ENCODE measurements around the gene LARP1B. TPM values are rescaled to one million over a fixed set of nuclear protein-coding genes. Genes with fewer than 3 reads are reported as not detected.
"Not testable (repeated sequence)": the region's sequence is repeated elsewhere in the genome, so short reads cannot be mapped to it uniquely, and the experiment has no call there.

LARP1B gene
- total RNA-seq, 1 donor from 2014 or later: 8.6 TPM

DNA sequence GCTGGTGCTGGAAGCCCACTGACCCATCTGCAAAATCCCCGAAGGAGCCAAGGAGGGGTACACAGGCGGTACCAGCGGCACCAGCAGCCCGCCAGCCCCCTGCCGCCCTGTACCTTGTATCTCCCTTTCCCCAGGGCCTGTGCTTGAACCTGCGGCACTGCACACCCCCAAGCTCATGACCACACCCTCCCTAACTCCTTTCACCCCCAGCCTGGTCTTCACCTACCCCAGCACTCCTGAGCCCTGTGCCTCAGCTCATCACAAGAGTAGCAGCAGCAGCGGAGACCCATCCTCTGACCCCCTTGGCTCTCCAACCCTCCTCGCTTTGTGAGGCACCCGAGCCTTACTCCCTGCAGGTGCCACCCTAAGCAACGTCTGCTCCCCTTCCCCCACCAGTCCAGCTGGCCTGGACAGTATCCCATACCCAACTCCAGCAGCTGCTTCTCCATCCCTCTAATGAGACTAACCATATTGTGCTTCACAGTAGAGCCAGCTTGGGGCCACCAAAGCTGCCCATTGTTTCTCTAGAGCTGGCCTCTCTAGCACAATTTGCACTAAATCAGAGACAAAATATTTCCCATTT, 94.9 kb downstream of the LARP1B start:
- no peaks in the 10 kb centered on the region for H3K27me3 ChIP-seq
- no peaks in the 10 kb centered on the region for H3K9me3 ChIP-seq
- H3K36me3 ChIP-seq: peaks cover 3 to 8% of the 10 kb centered on the region in 2 donors
- intact Hi-C loops (cut with DNase I): no loop called here
- no peaks in the 10 kb centered on the region for H3K4me1 ChIP-seq
- no peak overlapping the region for H3K27ac ChIP-seq
- no peak overlapping the region for H3K4me3 ChIP-seq
- TF ChIP-seq, protein P1, sequence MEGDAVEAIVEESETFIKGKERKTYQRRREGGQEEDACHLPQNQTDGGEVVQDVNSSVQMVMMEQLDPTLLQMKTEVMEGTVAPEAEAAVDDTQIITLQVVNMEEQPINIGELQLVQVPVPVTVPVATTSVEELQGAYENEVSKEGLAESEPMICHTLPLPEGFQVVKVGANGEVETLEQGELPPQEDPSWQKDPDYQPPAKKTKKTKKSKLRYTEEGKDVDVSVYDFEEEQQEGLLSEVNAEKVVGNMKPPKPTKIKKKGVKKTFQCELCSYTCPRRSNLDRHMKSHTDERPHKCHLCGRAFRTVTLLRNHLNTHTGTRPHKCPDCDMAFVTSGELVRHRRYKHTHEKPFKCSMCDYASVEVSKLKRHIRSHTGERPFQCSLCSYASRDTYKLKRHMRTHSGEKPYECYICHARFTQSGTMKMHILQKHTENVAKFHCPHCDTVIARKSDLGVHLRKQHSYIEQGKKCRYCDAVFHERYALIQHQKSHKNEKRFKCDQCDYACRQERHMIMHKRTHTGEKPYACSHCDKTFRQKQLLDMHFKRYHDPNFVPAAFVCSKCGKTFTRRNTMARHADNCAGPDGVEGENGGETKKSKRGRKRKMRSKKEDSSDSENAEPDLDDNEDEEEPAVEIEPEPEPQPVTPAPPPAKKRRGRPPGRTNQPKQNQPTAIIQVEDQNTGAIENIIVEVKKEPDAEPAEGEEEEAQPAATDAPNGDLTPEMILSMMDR (IDR thresholded peaks at IDR 0.05): no peak
- DNase-seq (ENCODE audit: low spot score in 2 of 2): no peak

DNA sequence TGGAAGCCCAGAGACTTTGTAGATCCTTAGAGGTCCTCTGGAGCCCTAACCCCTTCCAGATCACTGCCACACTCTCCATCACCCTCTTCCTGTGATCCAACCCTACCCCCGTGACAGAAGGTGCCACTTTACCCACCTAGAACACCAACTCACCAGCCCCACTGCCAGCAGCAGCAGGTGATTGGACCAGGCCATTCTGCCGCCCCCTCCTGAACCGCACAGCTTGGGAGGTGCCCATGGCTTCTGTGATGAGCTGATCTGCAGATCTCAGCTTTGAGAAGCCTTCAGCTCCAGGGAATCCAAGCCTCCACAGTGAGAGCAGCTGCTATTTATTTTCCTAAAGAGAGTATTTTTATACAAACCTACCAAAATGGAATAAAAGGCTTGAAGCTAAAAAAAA, 95.4 kb downstream of the LARP1B start:
- intact Hi-C loops (cut with DNase I); DNase-seq (ENCODE audit: low spot score in 2 of 2); H3K4me1 ChIP-seq; H3K36me3 ChIP-seq; H3K9me3 ChIP-seq; H3K4me3 ChIP-seq; H3K27me3 ChIP-seq; H3K27ac ChIP-seq: not testable (repeated sequence)

DNA sequence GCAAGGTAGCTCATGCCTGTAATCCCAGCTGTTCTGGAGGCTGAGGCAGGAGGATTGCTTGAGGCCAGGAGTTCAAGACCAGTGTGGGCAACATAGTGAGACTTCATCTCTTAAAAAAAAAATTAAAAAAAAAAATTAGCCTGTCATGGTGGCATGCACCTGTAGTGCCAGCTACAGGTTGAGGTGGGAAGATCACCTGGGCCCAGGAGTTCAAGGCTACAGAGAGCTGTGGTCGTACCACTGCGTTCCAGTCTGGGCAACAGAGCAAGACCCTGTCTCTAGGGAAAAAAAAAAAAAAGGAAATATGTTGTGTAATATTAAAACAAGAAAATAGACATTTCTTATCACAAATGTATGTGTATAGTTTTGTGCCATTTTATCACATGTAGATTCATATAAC, 97.8 kb downstream of the LARP1B start:
- Histone ChIP-seq H3K9me3 (no peaks in the 10 kb centered on the region), H3K4me1 (peaks cover 0 to 6% of the 10 kb centered on the region in 2 donors), H3K27me3 (no peaks in the 10 kb centered on the region), H3K4me3 (no peak overlapping the region), H3K27ac (no peak overlapping the region), H3K36me3 (peaks cover 3 to 8% of the 10 kb centered on the region in 2 donors)
- TF ChIP-seq, protein P1 (IDR thresholded peaks at IDR 0.05): no peak
- DNase-seq (ENCODE audit: low spot score in 2 of 2): no peak
- intact Hi-C loops (cut with DNase I): no loop called here

DNA sequence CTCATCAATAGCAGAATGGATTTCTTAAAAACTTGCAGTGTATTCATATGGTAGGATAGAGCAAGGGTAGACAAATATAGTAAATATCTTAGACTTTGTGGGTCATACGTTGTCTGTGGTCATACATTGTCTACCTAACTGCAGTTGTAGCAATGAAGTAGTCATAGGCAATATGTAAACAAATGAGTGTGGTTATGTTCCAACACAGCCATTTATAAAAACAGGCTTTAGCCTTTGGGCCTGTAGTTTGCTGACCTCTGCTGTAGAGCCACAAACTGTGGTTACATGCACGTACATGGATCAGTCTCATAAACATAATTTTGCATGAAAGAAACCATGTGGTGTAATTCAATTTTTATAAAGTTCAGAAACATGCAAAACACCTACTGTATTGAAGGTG, 98.9 kb downstream of the LARP1B start:
- DNase-seq (ENCODE audit: low spot score in 2 of 2): no peak
- H3K9me3 ChIP-seq: no peaks in the 10 kb centered on the region
- intact Hi-C loops (cut with DNase I): no loop called here
- H3K36me3 ChIP-seq: peaks cover 3 to 8% of the 10 kb centered on the region in 2 donors
- H3K4me1 ChIP-seq: peaks cover 0 to 6% of the 10 kb centered on the region in 2 donors
- H3K27ac ChIP-seq: no peak overlapping the region
- H3K27me3 ChIP-seq: no peaks in the 10 kb centered on the region
- H3K4me3 ChIP-seq: no peak overlapping the region
- TF ChIP-seq, protein P1 (IDR thresholded peaks at IDR 0.05): no peak

DNA sequence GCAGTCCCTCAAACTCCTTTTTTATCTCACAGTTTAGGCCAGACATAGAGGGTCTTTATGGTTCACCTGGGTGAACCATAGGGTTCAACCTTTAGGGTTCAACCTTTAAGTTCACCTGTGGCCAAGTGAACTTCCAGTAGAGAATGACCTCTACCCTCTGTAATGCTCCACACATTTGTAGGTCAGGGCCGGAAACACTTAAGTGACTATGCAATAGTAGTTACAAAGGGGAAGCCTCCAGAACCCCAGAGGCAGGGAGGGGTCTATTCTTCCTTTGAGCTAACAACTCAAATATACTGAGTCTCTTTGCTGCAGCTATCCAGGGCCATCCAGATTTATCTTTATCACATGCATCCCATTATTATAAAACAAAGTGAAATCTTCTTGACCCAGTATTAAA, 100.0 kb downstream of the LARP1B start:
- H3K4me3 ChIP-seq: no peak overlapping the region
- intact Hi-C loops (cut with DNase I): no loop called here
- no peaks in the 10 kb centered on the region for H3K36me3 ChIP-seq
- TF ChIP-seq, protein P1 (IDR thresholded peaks at IDR 0.05): no peak
- no peaks in the 10 kb centered on the region for H3K9me3 ChIP-seq
- H3K4me1 ChIP-seq: peaks cover 0 to 6% of the 10 kb centered on the region in 2 donors
- no peak for DNase-seq (ENCODE audit: low spot score in 2 of 2)
- H3K27ac ChIP-seq: no peak overlapping the region
- no peaks in the 10 kb centered on the region for H3K27me3 ChIP-seq

GRCh38 chr4:128162434-128162833, 101.3 kb downstream of the LARP1B start:
- intact Hi-C loops (cut with DNase I): no loop called here
- no peak for DNase-seq (ENCODE audit: low spot score in 2 of 2)
- H3K27ac ChIP-seq: no peak overlapping the region
- H3K9me3 ChIP-seq: no peaks in the 10 kb centered on the region
- TF ChIP-seq, protein P1 (IDR thresholded peaks at IDR 0.05): no peak
- H3K36me3 ChIP-seq: no peaks in the 10 kb centered on the region
- H3K4me1 ChIP-seq: peaks cover 0 to 6% of the 10 kb centered on the region in 2 donors
- no peaks in the 10 kb centered on the region for H3K27me3 ChIP-seq
- H3K4me3 ChIP-seq: no peak overlapping the region
